ENCODE measurements around the gene KBTBD3.
"Not testable (repeated sequence)": the region's sequence is repeated elsewhere in the genome, so short reads cannot be mapped to it uniquely, and the experiment has no call there.

KBTBD3 gene

DNA sequence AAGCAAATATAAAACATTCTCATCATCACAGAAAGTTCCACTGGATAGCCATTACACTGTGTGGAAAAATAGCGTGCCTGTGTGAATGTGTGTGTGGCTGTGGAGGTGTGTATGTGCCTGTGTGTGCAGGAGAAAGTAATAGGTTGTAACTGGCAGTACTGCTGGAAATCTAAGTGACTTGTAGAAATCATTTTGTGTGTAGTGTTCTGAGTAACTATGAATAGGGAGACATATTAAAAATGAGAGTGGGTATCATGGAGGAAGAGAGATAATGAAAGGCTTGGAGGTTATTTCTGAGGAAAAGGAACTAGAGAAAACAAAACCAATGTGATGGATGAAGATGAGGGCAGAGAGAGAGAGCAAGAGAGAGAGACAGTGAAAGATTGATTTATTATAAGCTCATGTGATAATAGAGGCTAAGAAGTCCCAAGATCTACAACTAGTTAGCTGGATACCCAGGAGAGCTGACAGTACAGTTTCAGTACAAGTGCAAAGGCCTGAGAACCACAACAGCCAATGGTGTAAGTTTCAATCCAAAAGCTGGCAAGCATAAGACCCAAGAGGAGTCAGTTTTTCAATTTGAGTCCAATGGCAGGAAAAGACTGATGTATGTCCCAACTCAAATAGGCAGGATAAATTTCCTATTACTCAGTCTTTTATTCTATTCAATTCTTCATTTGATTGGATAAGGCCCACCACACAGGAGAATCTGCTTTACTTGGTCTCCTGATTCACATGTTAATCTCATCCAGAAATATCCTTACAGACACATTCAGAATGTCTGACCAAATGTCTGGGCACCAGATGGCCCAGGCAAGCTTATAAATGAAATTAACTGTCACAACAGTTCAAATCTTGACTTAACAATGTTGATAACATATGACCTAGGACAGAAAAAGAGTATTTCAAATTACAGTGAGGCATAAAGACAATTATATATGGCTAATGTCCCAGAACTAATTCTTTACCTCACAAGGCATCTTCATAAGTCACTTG, 14.9 kb downstream of the KBTBD3 start:
- no peak for DNase-seq (ENCODE audit: low read depth in 1 of 2, low spot score in 1 of 2)

DNA sequence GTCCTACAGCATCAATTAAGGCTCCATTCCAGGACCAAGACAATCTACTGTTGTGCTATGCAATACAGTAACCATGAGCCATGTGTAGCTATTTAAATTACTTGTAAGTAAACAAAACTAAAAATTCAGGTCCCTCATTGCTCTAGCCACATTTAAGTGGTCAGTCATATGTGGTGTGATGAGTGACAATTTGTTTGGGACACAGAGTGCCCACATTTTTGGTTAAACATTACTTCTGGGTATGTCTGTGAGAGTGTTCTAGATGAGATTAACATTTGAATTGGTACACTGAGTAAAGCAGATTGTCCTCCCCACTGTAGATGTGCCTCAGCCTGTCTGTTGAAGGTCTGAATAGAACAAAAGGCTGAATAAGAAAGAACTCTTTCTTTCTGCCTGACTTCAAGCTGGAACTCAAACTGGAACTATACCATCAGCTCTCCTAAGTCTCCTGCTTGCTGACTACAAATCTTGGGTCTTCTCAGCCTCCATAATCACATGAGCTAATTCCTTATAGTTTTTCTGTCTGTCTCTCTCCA, 15.8 kb downstream of the KBTBD3 start:
- no peak for DNase-seq (ENCODE audit: low read depth in 1 of 2, low spot score in 1 of 2)

DNA sequence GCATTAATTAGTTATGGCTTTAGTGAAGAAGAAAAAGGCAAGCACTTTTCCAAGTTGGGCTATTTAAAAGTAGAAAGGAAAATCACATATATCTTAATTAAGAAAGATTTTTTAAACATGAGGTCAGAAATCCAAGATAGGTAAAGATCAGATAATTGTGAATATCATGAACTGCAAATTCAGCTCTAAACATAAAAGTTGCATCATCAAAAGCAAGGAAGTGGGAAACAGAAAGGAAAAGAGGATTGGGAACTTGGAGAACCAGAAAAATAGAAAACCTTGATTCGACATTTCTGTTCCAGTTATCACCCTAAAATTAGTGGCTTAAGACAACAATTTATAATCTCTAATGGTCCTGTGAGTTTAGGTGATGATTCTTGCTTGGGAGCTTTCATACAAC, 17.5 kb downstream of the KBTBD3 start:
- DNase-seq (ENCODE audit: low read depth in 1 of 2, low spot score in 1 of 2), result no peak

DNA sequence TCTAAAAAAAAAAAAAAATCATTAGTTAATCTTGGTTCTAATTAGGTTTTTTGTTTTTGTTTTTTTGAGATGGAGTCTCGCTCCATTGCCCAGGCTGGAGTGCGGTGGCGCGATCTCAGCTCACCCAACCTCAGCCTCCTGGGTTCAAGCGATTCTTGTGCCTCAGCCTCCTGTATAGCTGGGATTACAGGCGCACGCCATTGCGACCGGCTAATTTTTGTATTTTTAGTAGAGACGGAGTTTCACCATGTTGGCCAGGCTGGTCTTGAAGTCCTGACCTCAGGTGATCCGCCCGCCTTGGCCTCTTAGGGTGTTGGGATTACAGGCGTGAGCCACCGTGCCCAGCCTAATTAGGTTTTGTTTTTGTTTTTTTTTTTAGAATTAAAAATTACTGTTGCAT, 18.8 kb downstream of the KBTBD3 start:
- DNase-seq (ENCODE audit: low read depth in 1 of 2, low spot score in 1 of 2), result not testable (repeated sequence)

DNA sequence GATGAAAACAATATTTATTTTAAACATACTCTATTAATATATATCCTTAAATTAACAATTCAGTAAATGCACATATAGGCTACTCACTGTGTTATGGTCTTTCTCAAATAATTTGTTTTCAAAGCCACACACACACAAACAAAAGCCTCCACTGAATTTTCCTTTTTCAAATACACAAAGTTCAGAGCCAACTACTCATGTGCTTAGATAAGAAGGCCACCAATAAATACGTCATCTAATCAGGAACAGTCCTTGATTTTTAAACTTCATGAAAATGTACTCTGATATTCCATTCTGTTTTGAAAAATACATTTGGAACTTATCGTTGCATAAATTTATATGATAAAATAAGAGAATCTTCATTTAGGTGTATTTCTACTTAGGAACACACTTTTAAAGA, 26.0 kb downstream of the KBTBD3 start:
- no peak for DNase-seq (ENCODE audit: low read depth in 1 of 2, low spot score in 1 of 2)

DNA sequence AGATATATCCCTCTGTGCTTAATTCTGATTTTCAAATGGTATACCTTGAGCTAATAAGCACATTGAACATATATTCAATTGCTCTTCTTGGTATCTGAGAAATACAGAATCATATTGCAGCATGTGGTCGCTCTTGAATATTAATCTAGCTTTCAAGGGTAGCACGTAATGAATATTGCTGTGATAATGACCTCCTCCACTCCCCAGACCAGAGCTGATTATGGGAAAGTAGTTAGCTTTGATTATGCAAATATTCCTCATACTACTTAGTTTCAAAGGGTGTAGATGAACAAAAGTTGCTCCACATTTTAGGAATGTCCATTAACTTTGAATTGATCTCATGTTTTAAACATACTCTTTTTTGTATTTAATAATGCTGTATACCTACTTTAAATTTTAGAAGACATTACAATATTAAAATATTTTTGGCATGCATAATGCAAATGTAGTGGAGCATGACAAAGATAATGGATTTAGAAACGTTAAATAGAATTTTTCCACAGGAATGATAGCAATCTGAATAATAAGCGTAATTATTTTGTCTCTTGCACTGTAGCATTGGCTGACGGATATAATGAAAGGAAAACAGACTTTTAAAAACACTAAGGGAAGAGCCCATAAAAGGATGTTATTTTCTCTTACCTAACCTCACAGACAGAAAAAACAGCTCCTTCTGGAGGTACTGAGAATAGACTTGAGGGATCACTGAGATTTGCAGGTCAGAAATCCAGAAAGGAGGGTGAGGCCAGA, 27.2 kb downstream of the KBTBD3 start:
- DNase-seq (ENCODE audit: low read depth in 1 of 2, low spot score in 1 of 2), result no peak

DNA sequence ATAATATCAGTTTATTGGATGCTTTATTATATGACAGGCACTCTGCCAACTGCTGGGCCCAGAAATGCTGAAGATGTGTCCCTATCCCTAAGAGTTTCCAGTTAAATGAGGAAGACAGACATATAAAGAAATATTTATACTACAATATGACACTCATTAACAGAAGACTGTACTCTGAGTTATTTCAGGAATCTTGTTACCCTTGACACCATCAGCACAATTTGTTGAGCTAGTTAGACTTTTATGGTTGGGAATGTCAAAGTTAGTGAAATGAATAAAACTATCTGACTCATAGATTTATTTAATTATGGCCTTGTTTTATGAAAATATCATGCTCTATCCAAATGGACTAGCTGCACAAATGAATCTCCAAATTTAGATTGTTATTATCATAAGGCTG, 29.5 kb downstream of the KBTBD3 start:
- DNase-seq (ENCODE audit: low read depth in 1 of 2, low spot score in 1 of 2), result no peak

DNA sequence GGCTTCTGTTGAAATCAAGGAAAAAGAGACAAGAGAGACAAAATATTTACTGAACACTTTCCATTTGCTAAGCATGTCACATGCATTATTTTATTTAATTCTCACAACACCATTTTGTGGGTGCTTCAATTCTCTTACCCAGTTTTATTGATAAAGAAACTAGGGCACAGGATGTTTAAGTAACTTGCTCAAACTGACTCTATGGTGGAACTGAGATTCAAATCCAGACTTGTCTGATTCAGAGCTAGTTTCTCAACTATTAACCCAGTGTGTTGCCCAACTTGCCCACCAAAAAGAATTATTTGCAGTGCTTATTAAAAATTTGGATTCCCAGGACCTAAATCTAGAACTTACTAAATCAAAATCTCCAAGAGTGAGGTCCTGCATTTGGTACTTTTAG, 33.6 kb downstream of the KBTBD3 start:
- DNase-seq (ENCODE audit: low read depth in 1 of 2, low spot score in 1 of 2), result no peak

DNA sequence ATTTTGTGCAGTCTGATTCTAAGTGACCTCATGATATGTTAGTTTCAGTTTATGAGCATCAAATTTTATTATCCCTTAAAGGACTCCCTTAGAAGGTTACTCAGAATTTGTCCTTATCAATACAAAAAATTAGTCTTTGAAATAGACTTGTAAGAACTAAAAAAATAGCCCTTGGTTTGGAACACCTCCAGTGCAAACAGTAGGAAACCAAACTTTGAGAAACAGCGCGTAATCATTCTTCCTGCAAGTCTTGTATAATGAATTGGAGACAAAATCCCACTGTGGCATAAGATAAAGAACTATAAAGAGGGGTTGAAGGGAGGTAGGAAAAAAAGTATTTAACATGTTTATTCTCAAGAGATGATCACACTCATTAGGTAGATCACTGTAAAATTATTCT, 44.3 kb downstream of the KBTBD3 start:
- no peak for DNase-seq (ENCODE audit: low read depth in 1 of 2, low spot score in 1 of 2)

DNA sequence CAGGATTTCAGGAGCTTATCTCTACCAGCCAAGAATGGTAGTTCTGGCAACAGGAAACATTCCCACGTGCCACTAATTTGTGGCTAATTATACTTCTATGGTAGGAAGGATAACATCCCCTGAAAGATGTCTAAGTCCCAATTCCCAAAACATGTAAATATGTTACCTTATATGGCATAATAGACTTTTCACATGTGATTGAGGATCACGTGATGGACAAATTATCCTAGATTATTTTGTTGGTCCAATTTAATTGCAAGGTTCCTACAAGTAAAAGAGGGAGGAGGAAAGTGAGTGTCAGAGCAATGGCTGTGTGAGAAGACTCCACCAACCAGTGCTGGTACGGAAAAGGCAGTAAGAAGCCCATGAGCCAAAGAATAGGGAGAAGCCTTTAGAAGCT, 45.2 kb downstream of the KBTBD3 start:
- no peak for DNase-seq (ENCODE audit: low read depth in 1 of 2, low spot score in 1 of 2)

DNA sequence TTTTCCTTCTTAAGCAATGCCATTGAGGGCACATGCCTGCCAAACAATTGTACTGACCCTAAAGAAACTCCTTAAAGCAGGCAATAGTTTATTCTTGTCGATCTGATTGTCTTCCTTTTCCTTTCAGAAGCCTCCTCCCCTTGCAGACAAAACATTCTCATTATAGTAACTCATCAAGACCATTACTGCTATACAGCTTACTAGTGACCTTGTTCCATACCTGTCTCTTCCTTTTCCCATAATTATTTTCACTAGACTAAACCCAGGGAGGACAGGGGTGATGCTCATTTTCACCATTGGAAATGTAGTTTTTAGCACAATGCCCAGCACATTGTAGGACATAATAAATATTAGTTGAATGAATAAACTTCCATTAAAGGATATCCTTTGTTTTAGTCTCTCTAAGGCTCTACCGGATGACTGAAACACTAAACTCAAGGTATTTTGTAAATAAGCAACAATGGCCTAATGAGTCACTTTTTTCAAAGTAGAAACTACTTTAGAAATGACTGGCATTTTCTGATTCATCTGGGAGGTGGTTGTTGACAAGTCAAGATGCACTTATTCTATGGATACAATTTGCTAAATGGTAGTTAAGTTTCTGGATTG, 45.8 kb downstream of the KBTBD3 start:
- no peak for DNase-seq (ENCODE audit: low read depth in 1 of 2, low spot score in 1 of 2)

DNA sequence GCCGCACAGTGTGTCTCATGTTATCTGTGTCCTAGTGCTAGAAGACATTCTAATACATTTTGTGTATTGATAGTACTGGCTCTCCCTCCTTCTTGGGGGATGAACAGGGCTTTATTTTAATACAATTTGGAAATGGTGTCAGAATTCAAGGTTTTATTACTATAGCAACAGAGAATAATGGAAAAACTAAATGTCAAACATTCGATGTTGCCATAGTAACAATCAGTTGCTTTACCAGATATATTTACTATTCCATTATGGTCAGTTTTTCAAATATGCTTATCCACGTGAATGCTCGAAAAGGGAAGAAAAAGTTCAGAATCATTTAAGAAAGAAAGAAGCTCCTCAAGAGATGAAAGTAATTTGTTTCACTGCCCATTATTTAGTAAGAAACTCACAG, 46.5 kb downstream of the KBTBD3 start:
- no peak for DNase-seq (ENCODE audit: low read depth in 1 of 2, low spot score in 1 of 2)

DNA sequence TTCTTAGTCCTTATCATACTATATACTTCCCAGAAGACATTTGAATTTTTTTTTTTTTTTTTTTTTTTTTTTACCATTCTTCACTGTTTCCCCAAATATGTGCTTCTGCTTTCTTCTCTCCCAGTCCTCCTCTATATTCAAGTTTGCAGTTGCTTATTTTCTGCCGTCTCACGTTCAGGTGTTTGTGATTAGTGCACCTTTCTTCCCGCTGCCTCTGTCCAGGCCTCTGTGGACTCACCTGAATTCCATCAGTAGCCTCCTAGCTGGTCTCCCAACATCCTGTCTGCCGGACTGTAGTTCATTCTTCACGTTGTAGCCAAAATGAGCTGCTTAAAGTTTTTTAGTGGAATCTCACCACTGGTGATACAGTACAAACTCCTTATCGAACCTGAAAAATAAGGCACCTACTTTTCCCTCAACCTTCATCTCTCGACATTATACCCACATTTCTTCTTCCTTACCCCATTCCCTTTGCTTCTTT, 54.3 kb downstream of the KBTBD3 start:
- no peak for DNase-seq (ENCODE audit: low read depth in 1 of 2, low spot score in 1 of 2)

DNA sequence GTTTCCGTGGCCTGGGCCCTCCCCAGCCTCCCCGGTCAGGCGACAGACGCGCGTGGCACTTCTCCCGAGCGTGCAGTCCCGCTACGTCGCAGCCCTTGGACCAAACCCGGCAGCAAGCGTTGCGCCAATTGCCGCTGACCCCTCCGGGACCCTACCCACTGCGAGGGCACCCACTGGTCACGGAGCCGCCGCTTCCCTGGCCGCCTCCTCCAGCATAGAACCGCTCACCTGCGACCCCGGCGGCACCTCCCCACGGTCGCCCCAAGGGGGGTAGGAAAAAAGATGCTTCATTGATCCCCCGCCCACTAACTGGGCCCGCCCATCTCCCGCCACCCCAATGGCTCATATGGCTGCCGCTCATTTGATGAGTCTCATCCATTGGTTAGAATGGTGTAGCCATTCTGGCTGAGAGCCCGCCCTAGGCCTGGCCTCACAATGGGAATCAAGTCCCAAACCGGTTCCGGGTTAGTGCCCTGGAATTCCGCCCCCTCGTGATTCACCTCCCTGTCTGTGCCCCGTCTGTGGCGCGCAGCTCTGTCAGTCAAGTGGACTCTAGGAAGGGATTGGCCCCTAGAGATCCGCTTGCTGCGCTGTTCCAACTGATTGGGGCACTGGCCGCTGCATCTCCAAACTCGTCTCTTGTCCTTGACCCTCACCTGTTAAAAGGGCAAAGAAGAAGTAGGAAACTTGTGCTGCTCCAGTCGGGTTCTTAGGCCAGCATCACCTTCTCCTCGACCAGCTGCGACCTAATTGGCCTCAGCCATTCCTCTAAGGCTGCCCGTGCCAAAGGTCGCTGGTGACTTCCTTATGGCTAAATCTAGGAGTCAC, 55.0 kb downstream of the KBTBD3 start, which contains the start of gene MSANTD4:
Gene MSANTD4 (minus strand): TSS at position 274 of the 828 bp plus-strand sequence. CDS start 11,323 bp downstream, outside the sequence.
- peak; percentile 90 to 91 for DNase-seq (ENCODE audit: low read depth in 1 of 2, low spot score in 1 of 2)

DNA sequence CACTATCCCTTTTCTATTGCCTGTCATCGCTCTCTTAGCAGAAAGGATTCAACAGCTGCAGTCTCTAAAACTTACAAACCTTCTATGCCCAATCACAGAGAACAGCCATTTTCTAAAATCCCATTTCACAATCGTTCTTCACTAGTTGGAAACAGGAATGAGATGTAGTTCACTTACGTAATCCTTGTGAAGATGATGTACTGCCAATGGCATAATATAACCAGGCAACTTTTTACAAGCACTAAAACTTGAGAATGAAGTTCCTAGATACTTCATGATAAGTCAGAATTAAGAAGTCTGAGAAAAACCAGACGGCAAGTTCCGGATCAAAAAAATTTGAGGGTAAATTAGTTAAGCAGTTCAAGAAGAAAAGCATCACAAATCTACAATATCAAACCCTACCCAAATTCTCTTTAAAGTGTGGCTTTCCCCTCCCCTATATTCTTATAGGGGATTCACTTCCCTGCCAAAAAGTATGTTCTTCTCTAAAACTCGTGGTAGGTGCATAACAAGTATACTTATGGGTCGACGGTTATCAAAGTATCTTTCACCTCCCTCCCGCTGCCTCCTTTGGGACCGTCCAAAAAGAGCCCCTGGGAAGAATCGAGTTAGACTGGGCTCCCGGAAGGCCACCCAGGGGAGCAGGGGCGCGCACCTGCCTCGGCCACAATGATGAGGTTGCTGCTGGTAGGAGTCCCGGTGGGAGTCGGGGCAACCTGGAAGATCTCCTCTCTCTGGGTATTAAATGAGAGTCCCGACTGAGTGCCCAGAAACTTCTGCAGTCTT, 55.8 kb downstream of the KBTBD3 start:
- DNase-seq (ENCODE audit: low read depth in 1 of 2, low spot score in 1 of 2), result no peak

DNA sequence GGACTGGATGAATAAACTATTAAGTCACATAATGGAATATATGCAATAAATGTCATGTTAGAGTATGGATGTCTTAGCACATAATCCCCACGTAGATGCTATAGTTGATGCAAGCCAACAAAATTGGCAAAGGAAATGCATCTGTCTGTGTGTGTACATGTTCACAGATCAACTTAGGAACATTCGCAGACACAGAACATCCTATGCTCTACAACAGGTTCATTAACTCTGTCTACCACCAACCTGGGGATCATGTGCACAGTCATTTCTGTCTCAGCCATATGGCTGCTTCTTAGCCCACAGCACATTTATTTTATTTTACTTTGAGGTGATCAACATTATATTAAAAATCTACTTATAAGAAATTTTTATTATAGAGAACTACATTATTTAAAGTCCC, 60.1 kb downstream of the KBTBD3 start:
- DNase-seq (ENCODE audit: low read depth in 1 of 2, low spot score in 1 of 2), result no peak

DNA sequence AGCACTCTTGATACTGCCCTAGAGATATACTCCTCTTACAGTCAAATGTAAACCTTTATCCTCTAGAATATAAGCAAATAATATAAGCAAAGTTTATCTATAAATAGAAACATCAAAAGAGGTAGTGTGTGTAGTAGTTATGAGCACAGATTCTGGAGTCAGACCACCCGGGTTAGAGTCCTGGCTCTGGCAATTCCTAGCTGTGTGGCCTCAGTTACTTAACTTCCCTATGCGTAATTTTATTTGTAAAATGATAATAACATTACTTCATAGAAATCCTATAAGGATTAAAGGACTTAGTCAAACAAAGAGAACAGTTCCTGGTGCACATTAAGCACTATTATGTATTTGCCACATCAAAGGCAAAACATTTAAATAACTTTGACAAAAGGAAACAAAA, 62.1 kb downstream of the KBTBD3 start:
- no peak for DNase-seq (ENCODE audit: low read depth in 1 of 2, low spot score in 1 of 2)

DNA sequence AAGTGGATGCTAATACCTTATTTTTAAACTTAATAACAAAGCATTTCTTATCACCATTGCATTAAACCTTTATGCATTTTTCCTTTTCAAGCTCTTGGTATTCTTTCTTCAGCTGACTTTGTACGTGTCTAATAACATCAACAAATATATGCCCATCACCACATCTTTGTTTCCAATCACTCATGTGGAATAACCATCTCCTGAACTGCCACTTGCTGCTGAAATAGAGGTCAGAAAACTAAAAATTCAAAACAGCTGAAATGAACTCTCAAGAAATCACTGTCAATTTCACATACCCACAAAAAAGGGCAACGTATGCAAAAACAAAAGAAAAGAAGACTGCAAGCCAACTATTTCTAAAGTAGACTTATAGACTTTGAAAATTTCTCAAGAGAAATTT, 62.5 kb downstream of the KBTBD3 start:
- no peak for DNase-seq (ENCODE audit: low read depth in 1 of 2, low spot score in 1 of 2)

DNA sequence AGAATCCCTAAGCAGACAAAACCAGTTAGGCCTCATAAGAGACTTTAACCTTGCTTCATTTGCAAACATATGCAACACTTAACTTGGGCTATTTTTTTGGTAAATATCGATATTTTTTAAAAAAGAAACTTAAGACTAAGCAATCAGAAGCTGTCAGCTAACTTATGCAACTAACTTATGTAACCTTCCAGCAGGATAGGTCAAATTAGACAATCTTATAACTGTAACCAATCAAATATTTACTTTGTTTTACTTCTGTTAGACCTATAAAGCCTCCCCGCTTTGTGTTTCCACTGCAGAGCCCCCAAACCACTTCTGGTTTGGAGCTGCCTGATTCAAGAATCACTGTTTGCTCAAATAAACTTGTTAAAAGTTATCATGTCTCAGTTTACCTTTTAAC, 63.1 kb downstream of the KBTBD3 start:
- no peak for DNase-seq (ENCODE audit: low read depth in 1 of 2, low spot score in 1 of 2)

DNA sequence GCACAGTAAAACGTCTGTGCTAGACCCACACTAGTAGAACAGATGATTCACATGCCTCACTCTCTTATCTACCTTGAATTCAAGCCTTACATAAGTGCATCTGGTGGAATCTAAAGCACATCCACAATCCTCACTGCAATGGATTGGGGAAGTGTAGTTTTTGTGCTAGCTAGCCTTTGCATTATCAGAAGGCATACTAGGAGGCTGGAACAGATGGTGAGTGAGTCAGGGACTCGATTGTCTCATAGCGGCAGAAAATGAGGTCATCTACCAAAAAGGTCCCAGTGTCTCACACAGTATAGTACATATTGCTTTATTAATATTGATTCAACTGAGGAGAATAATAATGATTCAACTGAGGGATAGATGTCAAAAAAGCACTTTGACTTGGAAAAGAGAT, 64.4 kb downstream of the KBTBD3 start:
- DNase-seq (ENCODE audit: low read depth in 1 of 2, low spot score in 1 of 2), result no peak

Data from activated T-helper 1 cell treated with anti-CD3 and anti-CD28 coated beads, Interleukin-2, amount 50 U/mL, for 16 hours (primary cell).